Urinary bladder (tissue), 4 donors: ENCODE measurements around the gene IL21R. TPM values are rescaled to one million over a fixed set of nuclear protein-coding genes. Genes with fewer than 3 reads are reported as not detected.
"Not testable (repeated sequence)": the region's sequence is repeated elsewhere in the genome, so short reads cannot be mapped to it uniquely, and the experiment has no call there.

Source experiments
- DNase-seq: peaks from one replicate; pipeline ENCODE4 v3.0.0-alpha.2; 2015; ENCODE audit errors: extremely low spot score
- H3K27ac ChIP-seq: one replicate; pipeline ENCODE4 v1.5.1; 2013; ENCODE audit warnings: low read depth, mild to moderate bottlenecking, moderate library complexity
- H3K36me3 ChIP-seq: one replicate; pipeline ENCODE4 v1.6.1; 2013; ENCODE audit warnings: mild to moderate bottlenecking, moderate library complexity; ENCODE audit not compliant: insufficient read depth
- H3K4me1 ChIP-seq: one replicate; pipeline ENCODE4 v1.6.1; 2013; ENCODE audit warnings: mild to moderate bottlenecking, moderate library complexity; ENCODE audit not compliant: insufficient read depth
- H3K4me3 ChIP-seq: one replicate; pipeline ENCODE4 v1.5.1; 2013; ENCODE audit warnings: low read depth, low read length
- WGBS: extraction: QIAGEN DNeasy Blood & Tissue Kit; methylation state at CpG from one replicate; pipeline ENCODE4 v1.1.7; 2013; 5-methylcytosine and 5-hydroxymethylcytosine counted together
- polyA plus RNA-seq: library from polyadenylated mRNA; stranded (reverse); fragments of 200-250 nt; gene quantifications from one replicate; pipeline ENCODE4 v1.2.3, GENCODE V29; 2013
- total RNA-seq: library from RNA; depleted of rRNA; stranded (reverse); fragments of >200 nt; gene quantifications from one replicate; pipeline ENCODE4 v1.2.3, GENCODE V29; 2014
- donor health status: healthy with polysubstance abuse.
- donor health status: healthy.

IL21R gene
- total and polyA plus RNA-seq, 2 donors, result 0.27 to 0.53 TPM

GRCh38 chr16:27444015-27444414 is 42.0 kb downstream of the IL21R start:
- DNase-seq, result no peak
- WGBS, result 46% methylated on average over 2 of the region's 2 CpGs
- no peaks in the 10 kb centered on the region for H3K36me3 ChIP-seq
- no peaks in the 10 kb centered on the region for H3K4me1 ChIP-seq
- no peak overlapping the region for H3K27ac ChIP-seq
- no peak overlapping the region for H3K4me3 ChIP-seq

GRCh38 chr16:27444470-27444869 is 42.5 kb downstream of the IL21R start:
- no peaks in the 10 kb centered on the region for H3K36me3 ChIP-seq
- no peaks in the 10 kb centered on the region for H3K4me1 ChIP-seq
- 94% methylated on average over 5 of the region's 5 CpGs for WGBS
- H3K27ac ChIP-seq, result no peak overlapping the region
- H3K4me3 ChIP-seq, result no peak overlapping the region
- no peak for DNase-seq

GRCh38 chr16:27445502-27446175 is 43.7 kb downstream of the IL21R start:
- H3K36me3 ChIP-seq, result no peaks in the 10 kb centered on the region
- 93% methylated on average over 12 of the region's 12 CpGs for WGBS
- H3K27ac ChIP-seq, result no peak overlapping the region
- no peaks in the 10 kb centered on the region for H3K4me1 ChIP-seq
- no peak for DNase-seq
- H3K4me3 ChIP-seq, result no peak overlapping the region

DNA sequence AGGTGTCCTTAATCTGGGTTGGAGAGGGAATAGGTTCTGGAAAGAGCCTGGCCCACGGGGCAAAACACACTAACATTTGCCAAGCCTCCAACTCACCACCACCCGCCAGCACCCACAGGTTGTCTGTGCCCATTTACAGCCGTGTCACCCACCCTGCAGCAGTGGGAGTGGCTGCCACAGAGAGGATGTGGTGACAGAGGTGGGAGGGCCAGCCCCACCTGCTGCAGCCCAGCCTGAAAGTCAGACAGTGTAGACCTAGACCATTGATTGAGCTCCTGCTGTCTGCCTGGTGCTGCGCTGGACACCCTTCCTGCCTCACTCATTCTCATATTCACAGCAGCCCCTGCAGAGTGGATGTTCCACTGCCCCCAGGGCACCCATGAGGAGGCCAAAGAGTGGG is 44.7 kb downstream of the IL21R start:
- WGBS, result 86% methylated on average over 4 of the region's 4 CpGs
- no peak for DNase-seq
- Histone ChIP-seq H3K27ac (no peak overlapping the region), H3K4me1 (no peaks in the 10 kb centered on the region), H3K36me3 (no peaks in the 10 kb centered on the region), H3K4me3 (no peak overlapping the region)

DNA sequence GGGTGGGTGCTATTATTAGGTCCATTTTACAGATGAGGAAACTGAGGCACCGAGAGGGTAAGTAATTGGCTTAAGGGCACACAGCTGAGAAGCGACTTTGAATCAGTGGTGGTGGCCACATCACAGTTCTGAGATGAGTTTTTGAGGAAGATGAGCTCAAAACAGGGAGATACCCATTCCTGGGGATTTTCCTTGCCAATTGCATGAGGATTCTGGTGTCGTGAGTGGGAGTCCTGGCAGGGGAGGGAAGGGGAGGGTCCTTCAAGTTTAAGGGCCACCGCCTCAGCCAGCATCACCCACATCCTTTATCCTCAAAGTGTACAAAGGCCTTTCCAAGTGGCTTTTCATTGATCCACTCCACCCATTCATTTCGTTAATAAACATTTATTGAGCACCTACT is 45.3 kb downstream of the IL21R start:
- Histone ChIP-seq H3K4me3 (no peak overlapping the region), H3K27ac (no peak overlapping the region), H3K36me3 (no peaks in the 10 kb centered on the region), H3K4me1 (no peaks in the 10 kb centered on the region)
- 97% methylated on average over 5 of the region's 5 CpGs for WGBS
- no peak for DNase-seq

GRCh38 chr16:27448532-27449433 is 46.8 kb downstream of the IL21R start:
- Histone ChIP-seq H3K36me3 (no peaks in the 10 kb centered on the region), H3K4me3 (no peak overlapping the region), H3K27ac (no peak overlapping the region), H3K4me1 (no peaks in the 10 kb centered on the region)
- no peak for DNase-seq
- WGBS, result 76% methylated on average over 19 of the region's 19 CpGs

DNA sequence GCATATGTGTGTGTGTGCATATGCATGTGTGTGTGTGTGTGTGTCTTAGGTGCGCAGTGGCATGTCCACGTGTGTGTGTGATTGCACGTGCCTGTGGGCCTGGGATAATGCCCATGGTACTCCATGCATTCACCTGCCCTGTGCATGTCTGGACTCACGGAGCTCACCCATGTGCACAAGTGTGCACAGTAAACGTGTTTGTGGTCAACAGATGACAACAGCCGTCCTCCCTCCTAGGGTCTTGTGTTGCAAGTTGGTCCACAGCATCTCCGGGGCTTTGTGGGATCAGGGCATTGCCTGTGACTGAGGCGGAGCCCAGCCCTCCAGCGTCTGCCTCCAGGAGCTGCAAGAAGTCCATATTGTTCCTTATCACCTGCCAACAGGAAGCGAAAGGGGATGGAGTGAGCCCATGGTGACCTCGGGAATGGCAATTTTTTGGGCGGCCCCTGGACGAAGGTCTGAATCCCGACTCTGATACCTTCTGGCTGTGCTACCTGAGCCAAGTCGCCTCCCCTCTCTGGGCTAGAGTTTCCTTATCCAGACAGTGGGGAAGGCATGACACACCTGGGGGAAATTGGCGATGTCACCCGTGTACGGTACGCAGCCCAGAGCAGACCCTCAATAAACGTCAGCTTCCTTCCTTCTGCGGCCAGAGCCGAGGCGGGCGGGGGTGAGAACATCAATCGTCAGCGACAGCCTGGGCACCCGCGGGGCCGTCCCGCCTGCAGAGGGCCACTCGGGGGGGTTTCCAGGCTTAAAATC is 47.6 kb downstream of the IL21R start:
- WGBS, result 32% methylated on average over 31 of the region's 31 CpGs
- H3K36me3 ChIP-seq, result no peaks in the 10 kb centered on the region
- DNase-seq, result no peak

GRCh38 chr16:27450196-27450549 is 48.2 kb downstream of the IL21R start:
- H3K4me1 ChIP-seq, result no peaks in the 10 kb centered on the region
- no peak overlapping the region for H3K4me3 ChIP-seq
- no peak for DNase-seq
- 17% methylated on average over 5 of the region's 5 CpGs for WGBS
- H3K36me3 ChIP-seq, result no peaks in the 10 kb centered on the region
- H3K27ac ChIP-seq, result no peak overlapping the region

More for the DNA sequence above, 47.6 kb downstream of the IL21R start:
- Histone ChIP-seq H3K4me1 (no peaks in the 10 kb centered on the region), H3K4me3 (no peak overlapping the region), H3K27ac (no peak overlapping the region)

- Histone ChIP-seq H3K4me1 (no peaks in the 10 kb centered on the region), H3K36me3 (no peaks in the 10 kb centered on the region), H3K4me3 (no peak overlapping the region), H3K27ac (no peak overlapping the region)
- DNase-seq, result no peak
- 65% methylated on average over 16 of the region's 16 CpGs for WGBS
Observed at GRCh38 chr16:27452569-27453493, 50.9 kb downstream of the IL21R start.

DNA sequence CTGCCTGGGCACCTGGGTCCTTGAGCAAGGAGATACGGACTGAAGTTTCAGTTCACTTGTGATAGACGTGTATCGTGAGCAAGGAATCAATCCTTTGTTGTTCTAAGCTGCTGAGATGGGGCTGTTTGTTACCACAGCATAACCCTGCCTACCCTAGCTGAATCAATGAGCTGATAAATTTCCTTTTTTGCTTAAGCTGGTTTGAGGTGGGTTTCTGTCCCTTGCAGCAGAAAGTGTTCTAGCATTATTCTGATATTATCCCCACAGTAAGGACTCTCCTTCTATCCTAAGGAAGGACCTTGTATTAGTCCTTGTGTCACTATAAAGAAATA is 51.5 kb downstream of the IL21R start:
- Histone ChIP-seq H3K4me1 (no peaks in the 10 kb centered on the region), H3K4me3 (no peak overlapping the region), H3K36me3 (no peaks in the 10 kb centered on the region), H3K27ac (no peak overlapping the region)
- DNase-seq, result no peak
- 91% methylated on average over 3 of the region's 3 CpGs for WGBS

GRCh38 chr16:27455700-27456099 is 53.7 kb downstream of the IL21R start:
- Histone ChIP-seq H3K4me1 (no peaks in the 10 kb centered on the region), H3K27ac (no peak overlapping the region), H3K36me3 (no peaks in the 10 kb centered on the region), H3K4me3 (no peak overlapping the region)
- WGBS, result 41% methylated on average over 12 of the region's 12 CpGs
- no peak for DNase-seq

DNA sequence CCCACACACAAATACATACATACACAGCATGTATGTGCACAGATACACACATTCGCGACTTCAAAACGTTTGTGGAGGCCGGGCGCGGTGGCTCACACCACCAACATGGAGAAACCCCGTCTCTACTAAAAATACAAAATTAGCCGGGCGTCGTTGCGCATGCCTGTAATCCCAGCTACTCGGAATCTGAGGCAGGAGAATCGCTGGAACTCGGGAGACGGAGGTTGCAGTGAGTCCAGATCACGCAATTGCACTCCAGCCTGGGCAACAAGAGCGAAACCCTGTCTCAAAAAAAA is 55.6 kb downstream of the IL21R start:
- H3K4me1 ChIP-seq, H3K36me3 ChIP-seq, H3K27ac ChIP-seq, H3K4me3 ChIP-seq, DNase-seq: not testable (repeated sequence)
- WGBS, result 90% methylated on average over 17 of the region's 17 CpGs

DNA sequence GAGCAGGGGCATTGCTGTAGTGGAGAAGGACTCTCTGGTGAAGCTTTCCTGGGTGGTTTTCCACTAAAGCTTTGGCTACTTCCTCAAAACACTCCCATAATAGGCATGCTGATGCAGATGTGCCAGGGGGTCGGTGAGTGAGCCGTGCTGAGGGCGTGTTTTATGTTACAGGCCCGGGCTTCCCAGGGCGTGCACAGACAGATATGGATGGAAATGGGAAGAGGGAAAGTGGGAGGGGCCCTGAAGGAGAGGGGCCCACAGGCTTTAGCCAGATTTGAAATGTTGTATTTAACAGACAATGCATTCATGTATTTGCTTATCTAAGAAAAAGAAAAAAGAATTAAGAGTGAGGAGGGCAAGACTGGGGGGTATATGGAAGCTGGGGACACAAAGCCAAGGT is 56.3 kb downstream of the IL21R start:
- H3K36me3 ChIP-seq, result no peaks in the 10 kb centered on the region
- peak; percentile 11 for DNase-seq
- H3K4me1 ChIP-seq, result no peaks in the 10 kb centered on the region
- no peak overlapping the region for H3K27ac ChIP-seq
- 52% methylated on average over 5 of the region's 5 CpGs for WGBS
- H3K4me3 ChIP-seq, result no peak overlapping the region
